GM21360 (cell line): ENCODE measurements around the gene ADAMTS6.
"Not testable (repeated sequence)": the region's sequence is repeated elsewhere in the genome, so short reads cannot be mapped to it uniquely, and the experiment has no call there.

Experiments
- ATAC-seq: cut with Tn5 transposase; IDR thresholded peaks from one replicate; pipeline ENCODE4 v1.9.1; 2021; ENCODE audit warnings: mild to moderate bottlenecking, moderate library complexity; ENCODE audit not compliant: unreplicated experiment

Gene ADAMTS6

GRCh38 chr5:65481635-65482295 lies at the start of gene ADAMTS6:
Gene ADAMTS6, minus strand, starts transcription at chr5:65481920. Its CDS starts 8,247 bp downstream, at chr5:65473673.
- ATAC-seq: peak; percentile 78

- no peak for ATAC-seq
These were observed 49.2 kb upstream of the ADAMTS6 start for GRCh38 chr5:65530904-65531303.

GRCh38 chr5:65525726-65526125 lies 44.0 kb upstream of the ADAMTS6 start:
- ATAC-seq: no peak

GRCh38 chr5:65512170-65512937 lies 30.6 kb upstream of the ADAMTS6 start:
- no peak for ATAC-seq

- ATAC-seq: no peak
These were observed 27.3 kb upstream of the ADAMTS6 start for GRCh38 chr5:65508978-65509377.

GRCh38 chr5:65506961-65507360 lies 25.2 kb upstream of the ADAMTS6 start:
- no peak for ATAC-seq

- no peak for ATAC-seq
These were observed 7.4 kb upstream of the ADAMTS6 start for GRCh38 chr5:65489119-65489518.

- not testable (repeated sequence) for ATAC-seq
These were observed 6.4 kb upstream of the ADAMTS6 start for GRCh38 chr5:65488038-65488687.

GRCh38 chr5:65486803-65487202 lies 5.1 kb upstream of the ADAMTS6 start:
- ATAC-seq: not testable (repeated sequence)

- ATAC-seq: no peak
These were observed 3.7 kb upstream of the ADAMTS6 start for GRCh38 chr5:65485405-65485804.

GRCh38 chr5:65483546-65484346 lies 2.0 kb upstream of the ADAMTS6 start:
- peak; percentile 40 for ATAC-seq

GRCh38 chr5:65482736-65483545 lies 1.2 kb upstream of the ADAMTS6 start:
- ATAC-seq: no peak

- no peak for ATAC-seq
These were observed 596 bp upstream of the ADAMTS6 start for GRCh38 chr5:65482296-65482735.

- no peak for ATAC-seq
These were observed 544 bp downstream of the ADAMTS6 start for GRCh38 chr5:65481171-65481581.

- peak; percentile 32 for ATAC-seq
These were observed 1.3 kb downstream of the ADAMTS6 start for GRCh38 chr5:65480306-65480865.

- no peak for ATAC-seq
These were observed 2.2 kb downstream of the ADAMTS6 start for GRCh38 chr5:65479527-65479926.

- no peak for ATAC-seq
These were observed 3.4 kb downstream of the ADAMTS6 start for GRCh38 chr5:65478336-65478735.

- ATAC-seq: no peak
These were observed 5.8 kb downstream of the ADAMTS6 start for GRCh38 chr5:65475895-65476294.

- no peak for ATAC-seq
These were observed 6.4 kb downstream of the ADAMTS6 start for GRCh38 chr5:65475336-65475735.
